Type B pancreatic cell (in vitro differentiated cells): Measurements from ENCODE around the gene KHDC4. TPM values are rescaled to one million over a fixed set of nuclear protein-coding genes. Genes with fewer than 3 reads are reported as not detected.

Experiments
- DNase-seq: peaks from one replicate; pipeline ENCODE4 v3.0.0; 2021; ENCODE audit warnings: mixed read lengths; ENCODE audit not compliant: unreplicated experiment; ENCODE audit errors: extremely low spot score
- H3K27ac Mint-ChIP-seq: 2 replicates; pipeline ENCODE4 v1.8.0; 2021; ENCODE audit warnings: mild to moderate bottlenecking, mixed read lengths
- H3K27me3 Mint-ChIP-seq: 2 replicates; pipeline ENCODE4 v1.8.0; 2021; ENCODE audit warnings: mixed read lengths
- H3K36me3 Mint-ChIP-seq: 2 replicates; pipeline ENCODE4 v1.8.0; 2021; ENCODE audit warnings: mixed read lengths
- H3K4me1 Mint-ChIP-seq: one replicate; pipeline ENCODE4 v1.8.0; 2021; ENCODE audit warnings: mixed read lengths; ENCODE audit not compliant: unreplicated experiment
- H3K4me3 Mint-ChIP-seq: 2 replicates; pipeline ENCODE4 v1.8.0; 2021; ENCODE audit warnings: mild to moderate bottlenecking, mixed read lengths
- H3K9me3 Mint-ChIP-seq: 2 replicates; pipeline ENCODE4 v1.8.0; 2021; ENCODE audit warnings: mixed read lengths
- total RNA-seq: library from RNA; stranded (reverse); gene quantifications from 2 replicates; pipeline ENCODE4 v1.2.1, GENCODE V29; 2021; ENCODE audit warnings: low replicate concordance
- TF ChIP-seq, protein P1 (sequence below): fragments of 200-600 bp; sonication (generic); conservative IDR thresholded peaks from 2 replicates; pipeline ENCODE4 v1.5.0; 2021; ENCODE audit warnings: antibody characterized with exemption, mild to moderate bottlenecking

KHDC4 gene
- total RNA-seq, 1 donor from 2014 or later: 57.8 TPM

DNA sequence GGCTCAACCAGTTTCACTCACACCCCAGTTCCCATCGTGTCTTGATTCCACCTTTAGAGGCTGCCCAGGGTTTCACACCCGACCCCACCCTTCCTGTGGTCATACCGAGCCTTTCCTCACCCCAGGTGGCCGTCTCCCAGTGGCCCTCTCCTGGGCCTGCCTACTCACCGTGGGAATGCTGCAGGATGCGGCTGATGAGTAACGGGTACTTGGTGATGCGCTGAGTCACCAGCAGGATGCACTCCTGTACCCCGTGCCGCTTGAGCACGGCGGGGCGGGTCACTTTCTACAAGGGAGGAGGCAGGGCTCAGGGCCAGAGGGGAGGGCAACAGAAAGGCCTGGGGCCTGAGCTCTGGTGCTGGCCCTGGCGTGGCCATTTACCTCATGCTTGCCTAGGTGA lies 27.7 kb upstream of the KHDC4 start:
- Mint-ChIP-seq H3K36me3 (peaks cover 18% of the 10 kb centered on the region), H3K4me3 (no peak overlapping the region), H3K4me1 (peaks cover 3% of the 10 kb centered on the region), H3K27me3 (no peaks in the 10 kb centered on the region), H3K27ac (no peak overlapping the region), H3K9me3 (no peaks in the 10 kb centered on the region)
- DNase-seq: no peak
- TF ChIP-seq, protein P1, sequence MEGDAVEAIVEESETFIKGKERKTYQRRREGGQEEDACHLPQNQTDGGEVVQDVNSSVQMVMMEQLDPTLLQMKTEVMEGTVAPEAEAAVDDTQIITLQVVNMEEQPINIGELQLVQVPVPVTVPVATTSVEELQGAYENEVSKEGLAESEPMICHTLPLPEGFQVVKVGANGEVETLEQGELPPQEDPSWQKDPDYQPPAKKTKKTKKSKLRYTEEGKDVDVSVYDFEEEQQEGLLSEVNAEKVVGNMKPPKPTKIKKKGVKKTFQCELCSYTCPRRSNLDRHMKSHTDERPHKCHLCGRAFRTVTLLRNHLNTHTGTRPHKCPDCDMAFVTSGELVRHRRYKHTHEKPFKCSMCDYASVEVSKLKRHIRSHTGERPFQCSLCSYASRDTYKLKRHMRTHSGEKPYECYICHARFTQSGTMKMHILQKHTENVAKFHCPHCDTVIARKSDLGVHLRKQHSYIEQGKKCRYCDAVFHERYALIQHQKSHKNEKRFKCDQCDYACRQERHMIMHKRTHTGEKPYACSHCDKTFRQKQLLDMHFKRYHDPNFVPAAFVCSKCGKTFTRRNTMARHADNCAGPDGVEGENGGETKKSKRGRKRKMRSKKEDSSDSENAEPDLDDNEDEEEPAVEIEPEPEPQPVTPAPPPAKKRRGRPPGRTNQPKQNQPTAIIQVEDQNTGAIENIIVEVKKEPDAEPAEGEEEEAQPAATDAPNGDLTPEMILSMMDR: no peak

DNA sequence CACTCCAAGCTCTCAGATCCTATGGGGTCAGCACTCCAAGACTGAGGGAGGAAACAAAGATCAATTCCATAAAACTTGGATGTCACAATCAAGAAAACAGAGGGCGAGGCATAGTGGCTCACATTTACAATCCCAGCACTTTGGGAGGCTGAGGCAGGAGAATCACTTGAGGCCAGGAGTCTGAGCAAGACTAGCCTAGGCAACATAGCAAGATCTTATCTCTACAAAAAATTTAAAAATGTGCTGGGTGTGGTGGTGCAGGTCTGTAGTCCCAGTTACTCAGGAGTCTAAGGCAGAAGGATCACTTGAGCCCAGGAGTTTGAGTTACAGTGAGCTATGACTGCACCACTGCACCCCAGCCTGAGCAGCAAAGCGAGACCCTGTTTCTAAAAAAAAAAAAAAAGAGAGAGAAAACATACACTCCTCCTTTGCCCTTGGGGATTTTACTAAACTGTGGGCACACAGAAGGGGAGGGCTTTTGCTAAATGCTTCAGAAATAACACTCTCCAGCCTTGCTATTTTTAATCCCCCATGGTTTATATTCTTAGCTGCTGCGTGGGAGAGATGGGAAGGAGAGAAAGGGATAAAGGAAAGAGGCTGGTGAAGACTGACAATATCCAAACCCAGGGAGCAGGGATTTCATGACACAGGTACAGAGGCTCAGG lies 26.0 kb upstream of the KHDC4 start:
- Mint-ChIP-seq H3K27ac (no peak overlapping the region), H3K27me3 (no peaks in the 10 kb centered on the region), H3K4me1 (peaks cover 3% of the 10 kb centered on the region), H3K4me3 (no peak overlapping the region), H3K36me3 (peaks cover 20% of the 10 kb centered on the region), H3K9me3 (no peaks in the 10 kb centered on the region)
- TF ChIP-seq, protein P1: no peak
- DNase-seq: no peak

DNA sequence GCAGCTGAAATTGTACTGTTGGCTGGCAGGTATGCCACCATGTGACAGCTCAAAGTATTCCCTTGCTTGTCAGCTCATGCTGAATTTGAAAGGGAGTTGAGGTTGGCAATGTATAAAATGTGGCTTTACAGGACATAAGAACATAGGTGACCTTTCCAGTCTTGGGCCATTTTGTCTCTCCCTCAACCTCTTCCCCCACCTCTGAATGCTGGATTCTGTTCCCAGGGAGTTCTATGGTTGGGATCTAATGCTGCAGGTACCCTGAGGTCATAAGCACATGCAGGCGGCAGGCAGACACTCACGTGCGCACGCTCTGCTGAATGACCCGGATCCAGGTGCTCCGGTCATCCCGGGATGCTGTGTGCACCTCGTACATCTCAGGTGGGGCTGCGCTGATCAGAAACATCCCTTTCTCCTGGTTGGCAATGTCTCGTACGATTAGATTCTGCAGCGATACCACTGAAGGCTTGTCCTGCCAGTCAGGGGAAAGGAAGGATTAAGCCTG lies 23.2 kb upstream of the KHDC4 start:
- TF ChIP-seq, protein P1: no peak
- H3K27ac Mint-ChIP-seq: no peak overlapping the region
- no peaks in the 10 kb centered on the region for H3K9me3 Mint-ChIP-seq
- no peak overlapping the region for H3K4me3 Mint-ChIP-seq
- peaks cover 3% of the 10 kb centered on the region for H3K4me1 Mint-ChIP-seq
- DNase-seq: no peak
- H3K27me3 Mint-ChIP-seq: no peaks in the 10 kb centered on the region
- peaks cover 29% of the 10 kb centered on the region for H3K36me3 Mint-ChIP-seq

DNA sequence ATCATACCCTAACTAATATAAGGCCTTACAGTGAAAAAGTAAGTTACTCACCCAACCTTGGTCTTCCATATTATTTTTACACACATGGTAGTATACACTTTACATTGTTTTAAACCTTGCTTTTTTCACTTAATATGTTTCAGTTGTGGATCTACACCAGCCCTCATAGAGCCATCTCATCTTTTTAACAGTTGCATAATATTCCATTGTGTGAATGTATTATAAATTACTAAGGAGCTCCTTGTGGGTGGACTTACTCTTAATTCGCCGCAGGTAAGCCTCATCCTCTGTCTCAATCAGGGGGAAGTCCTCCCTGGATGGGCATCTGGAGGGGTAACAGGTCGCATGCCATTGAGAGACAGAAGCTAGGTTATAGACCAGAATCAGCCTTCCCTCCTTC lies 20.4 kb upstream of the KHDC4 start:
- TF ChIP-seq, protein P1: no peak
- Mint-ChIP-seq H3K27me3 (no peaks in the 10 kb centered on the region), H3K27ac (no peak overlapping the region), H3K4me1 (no peaks in the 10 kb centered on the region), H3K9me3 (no peaks in the 10 kb centered on the region), H3K36me3 (peaks cover 26% of the 10 kb centered on the region), H3K4me3 (no peak overlapping the region)
- DNase-seq: no peak

DNA sequence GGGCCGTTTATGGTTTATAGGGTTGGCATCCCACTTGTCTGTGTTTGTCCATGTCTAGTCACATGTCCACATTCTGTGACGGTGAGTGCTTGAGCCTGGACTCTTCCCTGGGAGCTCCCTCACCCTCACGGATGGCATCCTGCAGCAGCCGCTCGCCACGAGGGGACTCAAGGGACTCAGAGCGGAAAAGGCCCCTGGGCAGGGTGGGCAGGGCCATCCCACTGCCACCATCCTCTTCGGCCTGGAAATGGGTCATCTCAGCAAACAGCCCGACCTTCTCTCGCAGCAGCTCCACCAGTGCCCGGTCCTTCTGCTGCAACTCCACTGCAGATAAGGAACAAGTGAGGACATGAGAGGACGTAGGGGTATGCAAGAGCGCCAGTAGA lies 18.3 kb upstream of the KHDC4 start:
- no peaks in the 10 kb centered on the region for H3K4me1 Mint-ChIP-seq
- no peak for DNase-seq
- H3K36me3 Mint-ChIP-seq: peaks cover 26% of the 10 kb centered on the region
- TF ChIP-seq, protein P1: no peak
- H3K27me3 Mint-ChIP-seq: no peaks in the 10 kb centered on the region
- H3K9me3 Mint-ChIP-seq: no peaks in the 10 kb centered on the region
- H3K4me3 Mint-ChIP-seq: no peak overlapping the region
- H3K27ac Mint-ChIP-seq: no peak overlapping the region
